ENCODE measurements around the gene FAT1. TPM values are rescaled to one million over a fixed set of nuclear protein-coding genes. Genes with fewer than 3 reads are reported as not detected.

Gene FAT1
- total RNA-seq, 1 experiment from 2014 or later = 83.9 TPM

GRCh38 chr4:186736466-186736865 is 12.8 kb upstream of the FAT1 start:
- Histone ChIP-seq H3K36me3 (replicated peaks; ENCODE audit: control insufficient read depth, insufficient read depth, low read length) (no peaks in the 10 kb centered on the region), H3K27me3 (ENCODE audit: control insufficient read depth, insufficient read depth, low read length) (no peaks in the 10 kb centered on the region), H3K4me3 (ENCODE audit: insufficient read depth, low read depth, low read length) (no peak overlapping the region)
- no peak for DNase-seq

- H3K4me3 ChIP-seq (ENCODE audit: insufficient read depth, low read depth, low read length) = no peak overlapping the region
- no peak for DNase-seq
- H3K27me3 ChIP-seq (ENCODE audit: control insufficient read depth, insufficient read depth, low read length) = no peaks in the 10 kb centered on the region
- no peaks in the 10 kb centered on the region for H3K36me3 ChIP-seq (replicated peaks; ENCODE audit: control insufficient read depth, insufficient read depth, low read length)
Observed at GRCh38 chr4:186734251-186734650, 10.6 kb upstream of the FAT1 start.

- H3K27me3 ChIP-seq (ENCODE audit: control insufficient read depth, insufficient read depth, low read length) = no peaks in the 10 kb centered on the region
- H3K36me3 ChIP-seq (replicated peaks; ENCODE audit: control insufficient read depth, insufficient read depth, low read length) = no peaks in the 10 kb centered on the region
- DNase-seq = no peak
- H3K4me3 ChIP-seq (ENCODE audit: insufficient read depth, low read depth, low read length) = no peak overlapping the region
Observed at GRCh38 chr4:186733778-186734177, 10.1 kb upstream of the FAT1 start.

GRCh38 chr4:186730621-186731020 is 7.0 kb upstream of the FAT1 start:
- Histone ChIP-seq H3K27me3 (ENCODE audit: control insufficient read depth, insufficient read depth, low read length) (peaks cover under 1% of the 10 kb centered on the region; the same call in 1 of the 2 replicates), H3K4me3 (ENCODE audit: insufficient read depth, low read depth, low read length) (no peak overlapping the region), H3K36me3 (replicated peaks; ENCODE audit: control insufficient read depth, insufficient read depth, low read length) (no peaks in the 10 kb centered on the region)
- DNase-seq = no peak

GRCh38 chr4:186729856-186730255 is 6.2 kb upstream of the FAT1 start:
- Histone ChIP-seq H3K27me3 (ENCODE audit: control insufficient read depth, insufficient read depth, low read length) (peaks cover 3% of the 10 kb centered on the region; the same call in 1 of the 2 replicates), H3K4me3 (ENCODE audit: insufficient read depth, low read depth, low read length) (no peak overlapping the region), H3K36me3 (replicated peaks; ENCODE audit: control insufficient read depth, insufficient read depth, low read length) (no peaks in the 10 kb centered on the region)
- no peak for DNase-seq

GRCh38 chr4:186728631-186729271 is 5.1 kb upstream of the FAT1 start:
- DNase-seq = no peak
- Histone ChIP-seq H3K27me3 (ENCODE audit: control insufficient read depth, insufficient read depth, low read length) (peaks cover 3% of the 10 kb centered on the region; the same call in 1 of the 2 replicates), H3K36me3 (replicated peaks; ENCODE audit: control insufficient read depth, insufficient read depth, low read length) (no peaks in the 10 kb centered on the region), H3K4me3 (ENCODE audit: insufficient read depth, low read depth, low read length) (no peak overlapping the region)

GRCh38 chr4:186727977-186728519 is 4.4 kb upstream of the FAT1 start:
- Histone ChIP-seq H3K4me3 (ENCODE audit: insufficient read depth, low read depth, low read length) (no peak overlapping the region), H3K27me3 (ENCODE audit: control insufficient read depth, insufficient read depth, low read length) (peaks cover 3% of the 10 kb centered on the region; the same call in 1 of the 2 replicates)
- DNase-seq = peak; percentile 54

GRCh38 chr4:186727169-186727976 is 3.7 kb upstream of the FAT1 start:
- H3K4me3 ChIP-seq (ENCODE audit: insufficient read depth, low read depth, low read length) = peak overlapping the region; percentile 83
- H3K27me3 ChIP-seq (ENCODE audit: control insufficient read depth, insufficient read depth, low read length) = peaks cover 3% of the 10 kb centered on the region; the same call in 1 of the 2 replicates
- DNase-seq = peak; percentile 64
- no peaks in the 10 kb centered on the region for H3K36me3 ChIP-seq (replicated peaks; ENCODE audit: control insufficient read depth, insufficient read depth, low read length)

More at GRCh38 chr4:186727977-186728519, 4.4 kb upstream of the FAT1 start:
- H3K36me3 ChIP-seq (replicated peaks; ENCODE audit: control insufficient read depth, insufficient read depth, low read length) = no peaks in the 10 kb centered on the region

- peak; percentile 96 for DNase-seq
- peaks cover 3% of the 10 kb centered on the region; the same call in 1 of the 2 replicates for H3K27me3 ChIP-seq (ENCODE audit: control insufficient read depth, insufficient read depth, low read length)
- H3K36me3 ChIP-seq (replicated peaks; ENCODE audit: control insufficient read depth, insufficient read depth, low read length) = no peaks in the 10 kb centered on the region
Observed at GRCh38 chr4:186726426-186727168, 2.9 kb upstream of the FAT1 start.

GRCh38 chr4:186725469-186726425 is 2.1 kb upstream of the FAT1 start:
- Histone ChIP-seq H3K27me3 (ENCODE audit: control insufficient read depth, insufficient read depth, low read length) (peaks cover 4% of the 10 kb centered on the region; the same call in 1 of the 2 replicates), H3K4me3 (ENCODE audit: insufficient read depth, low read depth, low read length) (peak overlapping the region; percentile 83), H3K36me3 (replicated peaks; ENCODE audit: control insufficient read depth, insufficient read depth, low read length) (no peaks in the 10 kb centered on the region)
- peak; percentile 85 for DNase-seq

More at GRCh38 chr4:186726426-186727168, 2.9 kb upstream of the FAT1 start:
- H3K4me3 ChIP-seq (ENCODE audit: insufficient read depth, low read depth, low read length) = peak overlapping the region; percentile 83

- peak overlapping the region; percentile 83 for H3K4me3 ChIP-seq (ENCODE audit: insufficient read depth, low read depth, low read length)
- DNase-seq = no peak
- H3K36me3 ChIP-seq (replicated peaks; ENCODE audit: control insufficient read depth, insufficient read depth, low read length) = no peaks in the 10 kb centered on the region
- H3K27me3 ChIP-seq (ENCODE audit: control insufficient read depth, insufficient read depth, low read length) = peaks cover 4% of the 10 kb centered on the region; the same call in 1 of the 2 replicates
Observed at GRCh38 chr4:186724864-186725468, 1.3 kb upstream of the FAT1 start.

- Histone ChIP-seq H3K27me3 (ENCODE audit: control insufficient read depth, insufficient read depth, low read length) (peaks cover 4% of the 10 kb centered on the region; the same call in 1 of the 2 replicates), H3K4me3 (ENCODE audit: insufficient read depth, low read depth, low read length) (peak overlapping the region; percentile 83), H3K36me3 (replicated peaks; ENCODE audit: control insufficient read depth, insufficient read depth, low read length) (no peaks in the 10 kb centered on the region)
- peak; percentile 89 for DNase-seq
Observed at GRCh38 chr4:186724058-186724863, 605 bp upstream of the FAT1 start.

Measured in H7 (cell line).